ENCODE data around the gene ARL15. TPM values are rescaled to one million over a fixed set of nuclear protein-coding genes. Genes with fewer than 3 reads are reported as not detected.

Gene ARL15
- total RNA-seq, 6 donors from 2014 or later, result 6.7 to 36.4 (median 20.7) TPM

GRCh38 chr5:54324651-54325271 is 14.4 kb upstream of the ARL15 start:
- ATAC-seq (ENCODE audit: low FRiP score in 2 of 2) (no peak), DNase-seq (no peak)
- Histone ChIP-seq H3K4me3 (no peak overlapping the region), H3K9me3 (no peaks in the 10 kb centered on the region), H3K27me3 (no peaks in the 10 kb centered on the region), H3K36me3 (no peaks in the 10 kb centered on the region), H3K27ac (no peak overlapping the region), H3K4me1 (peaks cover 0 to 5% (median 0%) of the 10 kb centered on the region in 4 donors)
- WGBS, 2 donors, result 90% methylated on average over 7 of the region's 7 CpGs
- TF ChIP-seq EP300 (IDR thresholded peaks at IDR 0.05) (no peak), POLR2AphosphoS5 (IDR thresholded peaks at IDR 0.05) (no peak), POLR2A (IDR thresholded peaks at IDR 0.05) (no peak), CTCF (IDR thresholded peaks at IDR 0.05) (no peak)

GRCh38 chr5:54323495-54323894 is 13.1 kb upstream of the ARL15 start:
- DNase-seq (no peak), ATAC-seq (ENCODE audit: low FRiP score in 2 of 2) (no peak)
- no peaks in the 10 kb centered on the region for H3K36me3 ChIP-seq
- no peaks in the 10 kb centered on the region for H3K9me3 ChIP-seq
- TF ChIP-seq POLR2AphosphoS5 (IDR thresholded peaks at IDR 0.05), result no peak
- no peak for TF ChIP-seq CTCF (IDR thresholded peaks at IDR 0.05)
- TF ChIP-seq EP300 (IDR thresholded peaks at IDR 0.05), result no peak
- no peak for TF ChIP-seq POLR2A (IDR thresholded peaks at IDR 0.05)
- peaks cover 0 to 5% (median 0%) of the 10 kb centered on the region in 4 donors for H3K4me1 ChIP-seq
- WGBS, 2 donors, result 36 to 55% methylated on average over 2 of the region's 2 CpGs
- no peak overlapping the region for H3K27ac ChIP-seq
- H3K4me3 ChIP-seq, result no peak overlapping the region
- no peaks in the 10 kb centered on the region for H3K27me3 ChIP-seq

- 88 to 92% methylated on average over 1 of the region's 1 CpG for WGBS, 2 donors
- DNase-seq (no peak), ATAC-seq (ENCODE audit: low FRiP score in 2 of 2) (no peak)
- H3K27ac ChIP-seq, result no peak overlapping the region
- H3K36me3 ChIP-seq, result no peaks in the 10 kb centered on the region
- no peaks in the 10 kb centered on the region for H3K27me3 ChIP-seq
- no peak for TF ChIP-seq POLR2AphosphoS5 (IDR thresholded peaks at IDR 0.05)
- TF ChIP-seq EP300 (IDR thresholded peaks at IDR 0.05), result no peak
- TF ChIP-seq POLR2A (IDR thresholded peaks at IDR 0.05), result no peak
- TF ChIP-seq CTCF (IDR thresholded peaks at IDR 0.05), result no peak
- peaks cover 0 to 5% (median 0%) of the 10 kb centered on the region in 4 donors for H3K4me1 ChIP-seq
- no peak overlapping the region for H3K4me3 ChIP-seq
- no peaks in the 10 kb centered on the region for H3K9me3 ChIP-seq
Measured at GRCh38 chr5:54320256-54320655, 9.9 kb upstream of the ARL15 start.

GRCh38 chr5:54317511-54318260 is 7.3 kb upstream of the ARL15 start:
- no peaks in the 10 kb centered on the region for H3K4me1 ChIP-seq
- ATAC-seq (ENCODE audit: low FRiP score in 2 of 2), result no peak
- H3K36me3 ChIP-seq, result no peaks in the 10 kb centered on the region
- no peak overlapping the region for H3K4me3 ChIP-seq
- no peak for TF ChIP-seq CTCF (IDR thresholded peaks at IDR 0.05)
- no peak for TF ChIP-seq EP300 (IDR thresholded peaks at IDR 0.05)
- TF ChIP-seq POLR2AphosphoS5 (IDR thresholded peaks at IDR 0.05), result no peak
- TF ChIP-seq POLR2A (IDR thresholded peaks at IDR 0.05), result no peak
- H3K27me3 ChIP-seq, result no peaks in the 10 kb centered on the region
- DNase-seq, result no peak
- no peaks in the 10 kb centered on the region for H3K9me3 ChIP-seq
- 83 to 84% methylated on average over 5 of the region's 5 CpGs for WGBS, 2 donors
- no peak overlapping the region for H3K27ac ChIP-seq

All from upper lobe of left lung (tissue), 6 donors.